Activated naive CD4-positive, alpha-beta T cell treated with anti-CD3 and anti-CD28 coated beads, Interleukin-2, amount 10 ng/mL, durations not matched to agents 7 days and 5 days (primary cell): ENCODE measurements around the gene PRKN.
"Not testable (repeated sequence)": the region's sequence is repeated elsewhere in the genome, so short reads cannot be mapped to it uniquely, and the experiment has no call there.

Experiments used
- CTCF ChIA-PET: fragments of 350-600 bp; sonication (Branson Sonifier 250); formaldehyde crosslinking; loops from one replicate; lab custom pipeline; 2021; ENCODE audit warnings: antibody characterized with exemption; lab: Charles Lee
- DNase-seq: peaks from one replicate; pipeline ENCODE4 v3.0.0-alpha.2; 2020
- H3K27ac Mint-ChIP-seq: one replicate; pipeline ENCODE4 v1.8.0; 2021; ENCODE audit warnings: mild to moderate bottlenecking, moderate library complexity, mixed read lengths
- H3K27me3 Mint-ChIP-seq: one replicate; pipeline ENCODE4 v1.8.0; 2021; ENCODE audit warnings: mild to moderate bottlenecking, mixed read lengths
- H3K36me3 Mint-ChIP-seq: one replicate; pipeline ENCODE4 v1.8.0; 2021; ENCODE audit warnings: mixed read lengths
- H3K4me1 Mint-ChIP-seq: one replicate; pipeline ENCODE4 v1.8.0; 2021; ENCODE audit warnings: mixed read lengths
- H3K4me3 Mint-ChIP-seq: one replicate; pipeline ENCODE4 v1.8.0; 2021; ENCODE audit warnings: mild to moderate bottlenecking, moderate library complexity, mixed read lengths
- H3K9me3 Mint-ChIP-seq: one replicate; pipeline ENCODE4 v1.8.0; 2021; ENCODE audit warnings: mixed read lengths

The PRKN gene

DNA sequence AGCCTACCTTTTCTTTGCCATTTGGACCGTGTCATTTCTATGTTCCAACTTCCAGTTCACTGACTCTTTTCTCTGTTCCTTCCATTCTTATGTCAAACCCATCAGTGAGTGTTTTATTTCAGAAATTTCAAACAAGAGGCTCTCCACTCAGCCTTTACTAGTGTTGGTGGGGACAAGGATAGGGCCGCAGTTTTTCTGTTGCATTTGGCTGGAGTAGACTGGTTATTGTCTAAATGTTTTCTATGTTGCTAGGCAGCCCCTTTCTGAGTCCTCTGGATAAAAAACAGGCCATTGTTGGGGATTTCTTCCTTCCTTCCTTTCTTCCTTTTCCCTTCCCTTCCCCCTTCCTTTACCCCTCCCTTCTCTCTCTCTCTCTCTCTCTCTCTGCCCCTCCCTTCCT is 288.6 kb downstream of the PRKN start:
- H3K9me3 Mint-ChIP-seq, result peaks cover 9% of the 10 kb centered on the region
- CTCF ChIA-PET, result no interaction called here
- no peaks in the 10 kb centered on the region for H3K4me1 Mint-ChIP-seq
- no peak for DNase-seq
- no peaks in the 10 kb centered on the region for H3K36me3 Mint-ChIP-seq
- no peak overlapping the region for H3K4me3 Mint-ChIP-seq
- no peak overlapping the region for H3K27ac Mint-ChIP-seq
- no peaks in the 10 kb centered on the region for H3K27me3 Mint-ChIP-seq

DNA sequence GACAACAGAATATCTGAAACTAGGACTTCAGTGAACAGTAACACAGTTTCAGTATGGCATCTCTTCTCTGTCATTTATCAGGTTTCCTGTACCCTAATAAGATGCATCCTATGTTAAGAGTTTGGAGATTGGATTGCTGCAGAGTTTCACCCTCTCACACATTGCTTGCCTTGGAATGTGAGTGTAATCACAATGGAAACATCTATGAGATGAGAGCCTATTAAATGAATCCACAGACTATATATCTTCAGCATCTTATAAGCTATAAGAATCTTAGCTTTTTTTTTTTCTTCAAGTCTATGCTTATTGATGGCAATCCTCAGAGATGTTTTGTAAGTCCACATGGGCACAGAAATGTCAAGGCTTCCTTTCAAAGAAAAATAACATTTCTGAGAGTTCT is 292.5 kb downstream of the PRKN start:
- Mint-ChIP-seq H3K27ac (no peak overlapping the region), H3K27me3 (no peaks in the 10 kb centered on the region), H3K4me3 (no peak overlapping the region), H3K36me3 (no peaks in the 10 kb centered on the region), H3K9me3 (peaks cover 7% of the 10 kb centered on the region), H3K4me1 (no peaks in the 10 kb centered on the region)
- CTCF ChIA-PET, result no interaction called here
- no peak for DNase-seq

DNA sequence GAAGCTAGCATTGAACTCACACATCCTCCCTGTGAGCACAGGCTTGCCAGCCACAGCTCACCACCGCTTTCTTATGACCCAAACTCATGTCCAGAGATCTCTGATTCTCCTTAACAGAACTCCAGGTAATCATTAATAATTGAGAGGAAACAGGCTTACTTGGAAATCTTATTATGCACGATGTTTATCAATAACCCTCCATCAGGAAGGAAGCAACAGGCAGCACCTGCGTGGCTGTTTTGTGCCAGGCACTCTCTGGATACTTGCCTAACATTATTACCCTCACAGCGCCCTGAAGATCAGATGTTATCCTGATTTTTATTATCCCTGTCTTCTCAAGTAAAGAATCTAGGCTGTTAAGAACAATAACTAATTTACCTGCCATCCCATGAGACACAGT is 306.6 kb downstream of the PRKN start:
- no peak overlapping the region for H3K4me3 Mint-ChIP-seq

DNA sequence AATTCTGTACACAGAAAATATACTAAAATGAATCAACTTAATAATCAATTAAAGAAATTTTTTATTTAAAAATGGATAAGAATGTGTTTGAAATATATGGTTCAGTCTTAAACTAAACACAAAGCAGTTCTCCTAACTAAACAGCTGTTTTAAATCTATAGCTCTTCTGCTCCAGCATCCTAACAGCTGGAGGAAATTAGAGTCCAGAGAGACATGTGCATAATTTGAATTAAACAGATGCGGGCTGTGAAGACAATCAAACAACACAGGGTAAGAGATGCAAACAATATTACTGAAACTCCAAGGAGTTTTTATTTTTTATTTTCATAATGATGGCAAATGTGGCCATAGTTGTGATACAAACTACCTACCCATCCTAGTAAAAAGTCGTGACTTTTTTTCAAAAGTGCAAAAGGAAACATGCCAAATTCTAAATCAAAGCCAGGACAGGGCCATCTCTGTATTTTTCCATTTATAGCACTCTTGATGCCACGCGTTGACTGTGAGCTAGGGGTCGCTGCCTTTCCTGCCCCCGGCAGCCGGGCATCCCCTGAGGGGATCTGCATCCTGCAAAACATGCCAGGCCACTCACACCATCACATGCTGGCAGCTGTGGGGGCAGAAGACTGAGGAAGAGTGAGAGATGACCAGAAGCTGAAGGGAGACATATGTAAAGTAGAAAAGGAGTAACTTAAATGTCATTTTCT is 310.6 kb downstream of the PRKN start:
- H3K4me1 Mint-ChIP-seq, result no peaks in the 10 kb centered on the region
- CTCF ChIA-PET, result no interaction called here
- H3K27ac Mint-ChIP-seq, result no peak overlapping the region
- H3K4me3 Mint-ChIP-seq, result no peak overlapping the region
- DNase-seq, result no peak
- no peaks in the 10 kb centered on the region for H3K9me3 Mint-ChIP-seq
- H3K36me3 Mint-ChIP-seq, result no peaks in the 10 kb centered on the region
- H3K27me3 Mint-ChIP-seq, result no peaks in the 10 kb centered on the region

More for the DNA sequence above, 306.6 kb downstream of the PRKN start:
- peaks cover 4% of the 10 kb centered on the region for H3K9me3 Mint-ChIP-seq
- H3K27ac Mint-ChIP-seq, result no peak overlapping the region
- DNase-seq, result no peak
- H3K36me3 Mint-ChIP-seq, result no peaks in the 10 kb centered on the region
- CTCF ChIA-PET, result no interaction called here
- no peaks in the 10 kb centered on the region for H3K27me3 Mint-ChIP-seq
- H3K4me1 Mint-ChIP-seq, result no peaks in the 10 kb centered on the region

DNA sequence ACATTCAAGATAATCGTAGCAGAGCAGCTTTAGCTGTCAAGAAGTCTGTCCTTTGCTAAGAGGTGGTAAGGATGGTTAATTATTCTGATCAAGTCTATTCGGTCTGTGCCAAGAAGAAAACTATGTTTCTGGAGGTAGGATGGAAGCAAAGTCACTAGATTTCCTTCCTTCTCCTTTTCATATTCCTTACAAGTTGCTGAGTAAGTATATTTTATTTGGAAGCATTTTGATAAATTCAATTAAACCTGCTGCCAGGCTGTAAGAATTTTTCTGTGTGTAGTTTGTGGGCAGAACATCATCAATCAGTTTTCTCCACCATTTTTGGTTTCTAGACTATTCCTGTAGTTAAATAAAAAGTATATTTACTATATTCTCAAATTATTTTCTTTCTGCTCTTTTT is 311.3 kb downstream of the PRKN start:
- CTCF ChIA-PET, result no interaction called here
- no peak for DNase-seq
- Mint-ChIP-seq H3K27ac (no peak overlapping the region), H3K27me3 (no peaks in the 10 kb centered on the region), H3K36me3 (no peaks in the 10 kb centered on the region), H3K4me1 (no peaks in the 10 kb centered on the region), H3K4me3 (no peak overlapping the region), H3K9me3 (no peaks in the 10 kb centered on the region)

DNA sequence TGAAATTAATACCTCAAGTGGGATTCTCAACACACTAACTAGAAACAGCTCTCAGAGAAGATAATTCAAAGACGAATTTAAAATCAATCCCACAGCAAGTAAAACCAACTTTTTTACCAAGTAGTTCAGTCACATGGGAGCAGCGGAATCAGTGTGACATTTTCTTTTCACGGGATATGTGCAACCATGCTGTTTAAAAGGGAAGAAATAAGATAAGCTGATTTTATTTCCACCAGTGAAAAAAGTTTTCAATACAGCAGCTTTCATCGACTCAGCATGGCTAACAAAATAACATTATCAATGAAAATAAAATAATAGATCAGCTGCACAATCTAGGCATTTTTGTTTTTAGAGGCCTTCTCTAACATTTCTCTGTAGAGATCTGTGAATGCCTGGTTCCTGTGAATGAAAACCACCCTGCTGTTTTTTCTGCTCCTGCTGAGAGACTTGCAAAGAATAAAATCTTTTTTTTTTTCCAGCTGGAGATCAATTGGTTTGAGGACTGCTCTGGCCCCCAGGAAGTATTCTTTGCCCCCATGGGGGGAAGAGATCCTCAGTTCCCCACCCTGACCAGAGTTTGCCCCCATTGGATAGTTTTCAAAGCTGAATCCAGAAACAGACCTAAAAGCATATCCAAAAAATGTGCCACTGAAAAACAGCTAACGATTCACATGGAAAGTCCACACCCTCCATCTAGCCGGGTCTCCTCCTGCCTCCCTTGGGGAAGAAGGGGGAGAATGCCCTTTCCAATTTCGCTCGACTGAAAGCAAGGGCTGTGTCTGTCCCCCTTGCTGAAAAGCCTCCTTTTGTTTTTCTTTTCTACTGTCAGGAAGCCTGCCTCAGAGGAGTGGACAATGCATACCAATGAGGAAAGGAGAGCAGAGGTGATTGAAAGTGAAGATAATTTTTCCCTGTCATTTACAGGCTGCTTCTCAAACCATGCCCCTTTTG is 317.6 kb downstream of the PRKN start:
- H3K36me3 Mint-ChIP-seq, result no peaks in the 10 kb centered on the region
- DNase-seq, result no peak
- no peaks in the 10 kb centered on the region for H3K27me3 Mint-ChIP-seq
- no peaks in the 10 kb centered on the region for H3K4me1 Mint-ChIP-seq
- H3K4me3 Mint-ChIP-seq, result no peak overlapping the region
- no peak overlapping the region for H3K27ac Mint-ChIP-seq
- H3K9me3 Mint-ChIP-seq, result peaks cover under 1% of the 10 kb centered on the region
- CTCF ChIA-PET, result interaction anchor here (0.7 kb wide), 1 partner anchor 203 kb away, joined by 4 read pairs; no protein-coding TSS in a partner anchor

DNA sequence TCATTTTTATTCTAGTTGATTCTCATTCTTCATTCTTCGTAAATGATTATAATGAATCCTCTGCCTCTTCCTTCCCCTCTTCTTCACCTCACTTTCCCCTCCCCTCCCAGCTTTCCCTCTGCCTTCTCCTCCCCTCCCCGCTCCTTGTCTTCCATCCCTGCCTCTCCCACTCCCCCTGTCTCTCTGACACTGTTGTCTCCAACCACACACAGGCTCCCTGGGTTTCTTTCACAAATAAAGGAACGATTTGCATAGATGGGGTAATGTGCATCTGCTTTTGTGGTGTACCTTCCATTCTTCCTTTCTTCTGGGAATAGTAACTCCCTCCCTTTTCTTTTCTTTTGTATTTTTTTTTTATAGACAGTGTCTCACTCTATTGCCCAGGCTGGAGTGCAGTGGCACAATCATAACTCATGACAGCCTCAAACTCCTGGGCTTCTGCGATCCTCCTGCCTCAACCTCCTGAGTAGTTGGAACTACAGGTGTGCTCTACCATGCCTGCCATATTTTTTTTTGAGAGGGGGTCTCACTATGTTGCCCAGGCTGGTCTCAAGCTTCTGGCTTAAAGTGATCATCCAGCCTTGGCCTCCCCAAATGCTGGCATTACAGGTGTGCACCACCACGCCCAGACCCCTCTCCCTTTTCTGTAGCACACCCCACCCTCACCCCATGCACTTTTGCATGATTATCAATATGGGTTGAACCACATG is 318.6 kb downstream of the PRKN start:
- H3K36me3 Mint-ChIP-seq, result no peaks in the 10 kb centered on the region
- CTCF ChIA-PET, result no interaction called here
- H3K27me3 Mint-ChIP-seq, result no peaks in the 10 kb centered on the region
- no peak for DNase-seq
- no peak overlapping the region for H3K4me3 Mint-ChIP-seq
- H3K27ac Mint-ChIP-seq, result no peak overlapping the region
- H3K4me1 Mint-ChIP-seq, result no peaks in the 10 kb centered on the region
- peaks cover 3% of the 10 kb centered on the region for H3K9me3 Mint-ChIP-seq

DNA sequence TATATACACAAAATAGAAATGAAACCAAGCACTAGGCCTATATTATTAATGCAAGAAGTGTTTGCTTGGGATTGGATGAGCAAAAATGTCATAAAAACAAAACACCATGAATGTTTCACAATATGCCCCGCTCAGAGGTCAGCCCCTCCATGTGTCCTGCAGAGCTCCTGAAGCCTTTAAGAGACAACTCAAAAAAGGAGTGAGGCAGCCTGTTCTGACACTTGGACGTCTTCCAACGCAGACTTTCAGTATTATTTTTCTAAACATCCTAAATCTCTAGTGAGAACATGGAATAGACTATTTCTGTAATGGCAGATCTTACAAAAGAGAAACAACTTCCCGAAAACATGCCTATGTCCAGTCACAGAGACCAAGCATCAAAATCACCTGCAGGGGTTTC is 322.6 kb downstream of the PRKN start:
- Mint-ChIP-seq H3K9me3 (peaks cover 3% of the 10 kb centered on the region), H3K27me3 (no peaks in the 10 kb centered on the region), H3K4me3 (no peak overlapping the region), H3K4me1 (no peaks in the 10 kb centered on the region), H3K27ac (no peak overlapping the region), H3K36me3 (no peaks in the 10 kb centered on the region)
- DNase-seq, result no peak
- CTCF ChIA-PET, result no interaction called here

DNA sequence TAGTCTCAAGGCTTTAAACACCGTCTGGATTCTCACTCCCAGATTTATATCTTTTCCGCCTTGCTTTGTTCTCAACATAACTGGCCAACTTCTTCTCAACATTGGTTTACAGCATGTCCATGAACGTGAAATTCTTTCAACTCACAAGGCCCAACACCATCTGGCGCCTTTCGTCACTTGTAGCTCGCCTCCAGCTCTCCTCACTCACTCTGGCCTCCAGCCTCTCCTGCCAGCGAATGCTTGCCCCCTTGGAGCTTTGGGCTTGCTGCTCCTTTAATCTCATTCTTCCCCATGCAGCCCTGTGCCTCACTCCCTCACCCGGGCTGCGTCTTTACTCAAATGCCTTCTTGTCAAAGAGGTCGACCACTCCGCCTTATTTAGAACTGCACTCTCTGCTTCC is 324.5 kb downstream of the PRKN start:
- Mint-ChIP-seq H3K27ac (no peak overlapping the region), H3K9me3 (peaks cover 6% of the 10 kb centered on the region), H3K27me3 (no peaks in the 10 kb centered on the region), H3K4me1 (no peaks in the 10 kb centered on the region), H3K4me3 (no peak overlapping the region), H3K36me3 (no peaks in the 10 kb centered on the region)
- DNase-seq, result no peak
- CTCF ChIA-PET, result no interaction called here

DNA sequence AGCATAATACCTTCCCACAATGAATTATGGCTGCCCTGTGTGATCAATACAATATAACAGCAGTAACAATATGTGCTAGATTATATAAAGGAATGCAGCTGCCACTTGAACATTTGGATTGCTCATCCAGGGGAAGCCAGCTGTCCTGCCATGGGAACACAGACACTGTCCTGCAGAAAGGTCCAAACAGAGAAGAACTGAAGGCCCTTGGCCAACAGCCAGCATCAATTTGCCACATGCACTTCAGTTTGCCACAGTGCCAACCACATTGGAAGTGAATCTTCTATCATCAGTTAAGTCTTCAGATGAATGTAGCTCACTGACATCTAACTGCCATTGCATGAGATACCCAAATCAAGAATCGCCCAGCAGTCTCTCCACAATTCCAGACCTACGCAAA is 332.4 kb downstream of the PRKN start:
- no peak overlapping the region for H3K4me3 Mint-ChIP-seq
- CTCF ChIA-PET, result no interaction called here
- H3K4me1 Mint-ChIP-seq, result no peaks in the 10 kb centered on the region
- no peaks in the 10 kb centered on the region for H3K27me3 Mint-ChIP-seq
- peaks cover 3% of the 10 kb centered on the region for H3K9me3 Mint-ChIP-seq
- no peaks in the 10 kb centered on the region for H3K36me3 Mint-ChIP-seq
- no peak overlapping the region for H3K27ac Mint-ChIP-seq
- no peak for DNase-seq

DNA sequence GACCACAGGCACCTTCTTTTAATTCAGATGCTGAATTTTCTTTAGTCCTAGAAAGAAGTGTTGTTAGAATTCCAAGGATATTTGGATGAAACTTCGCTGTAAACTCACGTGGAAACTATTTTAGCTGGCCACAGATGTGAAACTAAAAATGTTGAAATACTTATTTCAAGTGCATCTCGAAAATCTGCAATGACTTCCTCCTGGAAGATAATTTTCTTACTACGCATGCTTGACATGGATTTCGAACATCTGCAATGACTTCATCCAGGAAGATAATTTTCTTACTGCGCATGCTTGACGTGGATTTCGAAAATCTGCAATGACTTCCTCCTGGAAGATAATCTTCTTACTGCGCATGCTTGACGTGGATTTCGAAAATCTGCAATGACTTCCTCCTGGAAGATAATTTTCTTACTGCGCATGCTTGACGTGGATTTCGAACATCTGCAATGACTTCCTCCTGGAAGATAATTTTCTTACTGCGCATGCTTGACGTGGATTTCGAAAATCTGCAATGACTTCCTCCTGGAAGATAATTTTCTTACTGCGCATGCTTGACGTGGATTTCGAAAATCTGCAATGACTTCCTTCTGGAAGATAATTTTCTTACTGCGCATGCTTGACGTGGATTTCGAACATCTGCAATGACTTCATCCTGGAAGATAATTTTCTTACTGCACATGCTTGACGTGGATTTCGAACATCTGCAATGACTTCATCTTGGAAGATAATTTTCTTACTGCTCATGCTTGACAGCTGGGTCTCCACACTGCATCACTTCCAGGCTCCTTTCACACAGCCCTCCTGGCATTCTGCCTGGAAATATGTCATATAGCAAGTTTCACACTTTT is 336.4 kb downstream of the PRKN start:
- H3K9me3 Mint-ChIP-seq, H3K36me3 Mint-ChIP-seq, H3K27me3 Mint-ChIP-seq, H3K4me3 Mint-ChIP-seq, DNase-seq, H3K4me1 Mint-ChIP-seq, H3K27ac Mint-ChIP-seq, CTCF ChIA-PET: not testable (repeated sequence)

DNA sequence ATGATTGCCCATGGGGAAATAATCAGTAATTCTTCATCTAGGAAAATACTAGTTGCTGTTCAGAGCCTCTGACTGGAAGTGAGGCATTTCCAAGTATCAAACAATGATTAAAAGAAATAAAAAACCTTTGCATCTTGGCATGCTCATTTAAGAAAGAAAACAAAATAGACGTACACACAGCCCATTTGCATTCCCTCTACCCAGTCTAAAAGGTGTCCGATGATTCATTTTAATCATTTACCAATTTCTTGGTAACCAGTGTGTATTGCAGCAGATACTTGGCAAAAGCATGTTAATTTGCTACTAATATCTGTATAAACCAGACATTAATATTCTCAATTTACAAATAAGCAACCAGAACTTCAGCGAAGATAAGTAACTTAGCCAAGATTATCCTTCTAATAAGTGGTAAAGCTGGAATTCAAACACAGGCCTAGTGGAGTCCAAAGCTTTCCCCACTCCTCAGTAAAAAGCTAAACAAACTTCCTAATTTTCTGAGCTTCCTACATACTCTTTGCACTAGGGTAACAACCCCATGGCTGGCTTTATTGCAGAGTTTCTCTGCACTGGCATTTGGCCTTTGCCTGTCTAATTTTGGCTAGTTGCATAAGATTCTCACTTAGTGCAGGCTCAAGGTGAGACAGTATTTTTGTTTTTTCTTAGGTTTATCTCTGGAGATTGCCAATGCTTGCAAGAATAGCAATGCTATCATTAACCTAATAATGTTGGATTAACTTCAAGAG is 338.1 kb downstream of the PRKN start:
- Mint-ChIP-seq H3K27me3 (no peaks in the 10 kb centered on the region), H3K36me3 (no peaks in the 10 kb centered on the region), H3K27ac (no peak overlapping the region), H3K4me3 (no peak overlapping the region), H3K9me3 (no peaks in the 10 kb centered on the region), H3K4me1 (no peaks in the 10 kb centered on the region)
- DNase-seq, result no peak
- CTCF ChIA-PET, result no interaction called here

DNA sequence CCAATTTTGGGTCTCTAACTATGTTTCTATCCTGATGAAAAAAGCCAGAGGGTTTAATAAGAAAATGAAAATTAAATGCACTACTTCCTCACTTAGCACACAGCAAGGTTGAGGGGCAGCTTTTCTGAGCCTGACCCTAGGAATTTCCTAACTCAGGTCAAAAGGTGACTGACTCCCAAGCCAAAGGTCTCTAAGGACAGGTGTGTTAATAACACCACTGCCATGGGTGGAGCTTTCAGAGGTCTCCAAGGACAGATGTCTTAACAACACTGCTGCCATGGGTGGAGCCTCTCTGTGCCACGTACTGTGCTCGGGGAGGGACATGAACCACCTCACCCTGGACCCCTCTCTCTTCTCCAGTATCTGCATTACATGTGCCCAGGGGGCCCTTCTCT is 339.2 kb downstream of the PRKN start:
- no peaks in the 10 kb centered on the region for H3K36me3 Mint-ChIP-seq
- no peak overlapping the region for H3K27ac Mint-ChIP-seq
- H3K4me3 Mint-ChIP-seq, result no peak overlapping the region
- H3K4me1 Mint-ChIP-seq, result no peaks in the 10 kb centered on the region
- no peaks in the 10 kb centered on the region for H3K27me3 Mint-ChIP-seq
- no peaks in the 10 kb centered on the region for H3K9me3 Mint-ChIP-seq
- no peak for DNase-seq
- CTCF ChIA-PET, result no interaction called here
